GM11168 (cell line): ENCODE measurements around the gene TNFAIP3.

Experiments
- in situ Hi-C: fragments of 300-500 bp; cut with MboI; formaldehyde crosslinking; loops from one replicate; pipeline ENCODE4 v1.12.0; 2022; ENCODE audit warnings: low sequenced_read_pairs; ENCODE audit not compliant: unreplicated experiment

Gene TNFAIP3

GRCh38 chr6:137914530-137915193, 47.6 kb downstream of the TNFAIP3 start:
- in situ Hi-C loops, result no loop called here

GRCh38 chr6:137915790-137916189, 48.7 kb downstream of the TNFAIP3 start:
- in situ Hi-C loops, result no loop called here

GRCh38 chr6:137917551-137918325, 50.7 kb downstream of the TNFAIP3 start:
- in situ Hi-C loops, result no loop called here

- in situ Hi-C loops, result no loop called here
Measured at GRCh38 chr6:137919502-137919823, 52.4 kb downstream of the TNFAIP3 start.

GRCh38 chr6:137919837-137920730, 53.0 kb downstream of the TNFAIP3 start:
- in situ Hi-C loops, result no loop called here

GRCh38 chr6:137921823-137922222, 54.8 kb downstream of the TNFAIP3 start:
- in situ Hi-C loops, result no loop called here

GRCh38 chr6:137923866-137924653, 57.0 kb downstream of the TNFAIP3 start:
- in situ Hi-C loops, result no loop called here

- in situ Hi-C loops, result no loop called here
Measured at GRCh38 chr6:137925141-137925698, 58.2 kb downstream of the TNFAIP3 start.

- in situ Hi-C loops, result no loop called here
Measured at GRCh38 chr6:137926207-137926731, 59.2 kb downstream of the TNFAIP3 start.

GRCh38 chr6:137926985-137927384, 59.9 kb downstream of the TNFAIP3 start:
- in situ Hi-C loops, result no loop called here

- in situ Hi-C loops, result no loop called here
Measured at GRCh38 chr6:137927777-137928218, 60.7 kb downstream of the TNFAIP3 start.

GRCh38 chr6:137928286-137928685, 61.2 kb downstream of the TNFAIP3 start:
- in situ Hi-C loops, result no loop called here

- in situ Hi-C loops, result no loop called here
Measured at GRCh38 chr6:137931849-137932465, 64.9 kb downstream of the TNFAIP3 start.
